IPS DF 4.7 (cell line): ENCODE measurements around the gene TAS1R1.
"Not testable (repeated sequence)": the region's sequence is repeated elsewhere in the genome, so short reads cannot be mapped to it uniquely, and the experiment has no call there.

Source experiments
- DNase-seq: peaks from one replicate; pipeline ENCODE4 v3.0.0-alpha.2; 2013; ENCODE audit warnings: low spot score; ENCODE audit errors: extremely low read depth

TAS1R1 gene

GRCh38 chr1:6519935-6520671 is 35.0 kb upstream of the TAS1R1 start:
- peak; percentile 79 for DNase-seq

GRCh38 chr1:6521536-6521935 is 33.6 kb upstream of the TAS1R1 start:
- DNase-seq, result no peak

GRCh38 chr1:6523566-6523965 is 31.5 kb upstream of the TAS1R1 start:
- peak; percentile 68 for DNase-seq

- no peak for DNase-seq
Observed at GRCh38 chr1:6526316-6526715, 28.8 kb upstream of the TAS1R1 start.

- DNase-seq, result no peak
Observed at GRCh38 chr1:6528492-6528891, 26.6 kb upstream of the TAS1R1 start.

GRCh38 chr1:6530504-6531160 is 24.5 kb upstream of the TAS1R1 start:
- no peak for DNase-seq

- DNase-seq, result no peak
Observed at GRCh38 chr1:6531996-6532395, 23.1 kb upstream of the TAS1R1 start.

- no peak for DNase-seq
Observed at GRCh38 chr1:6534248-6534822, 20.8 kb upstream of the TAS1R1 start.

- DNase-seq, result no peak
Observed at GRCh38 chr1:6535214-6535613, 19.9 kb upstream of the TAS1R1 start.

GRCh38 chr1:6536291-6536690 is 18.8 kb upstream of the TAS1R1 start:
- DNase-seq, result no peak

GRCh38 chr1:6538956-6539355 is 16.2 kb upstream of the TAS1R1 start:
- DNase-seq, result no peak

- no peak for DNase-seq
Observed at GRCh38 chr1:6544831-6545230, 10.3 kb upstream of the TAS1R1 start.

- no peak for DNase-seq
Observed at GRCh38 chr1:6545276-6546112, 9.6 kb upstream of the TAS1R1 start.

- no peak for DNase-seq
Observed at GRCh38 chr1:6546326-6546725, 8.8 kb upstream of the TAS1R1 start.

GRCh38 chr1:6547301-6547700 is 7.8 kb upstream of the TAS1R1 start:
- no peak for DNase-seq

- peak; percentile 75 for DNase-seq
Observed at GRCh38 chr1:6554031-6554906, 838 bp upstream of the TAS1R1 start, which contains the start of gene NOL9. NOL9 (minus strand) TSS chr1:6554513; CDS start chr1:6554502, 11 bp downstream.

GRCh38 chr1:6557597-6557996 is 2.5 kb downstream of the TAS1R1 start:
- DNase-seq, result no peak

GRCh38 chr1:6559161-6559560 is 4.1 kb downstream of the TAS1R1 start:
- not testable (repeated sequence) for DNase-seq

GRCh38 chr1:6560267-6560666 is 5.2 kb downstream of the TAS1R1 start:
- DNase-seq, result no peak

GRCh38 chr1:6569033-6569432 is 13.9 kb downstream of the TAS1R1 start:
- no peak for DNase-seq

GRCh38 chr1:6570100-6570499 is 15.0 kb downstream of the TAS1R1 start:
- no peak for DNase-seq
